Endodermal cell (in vitro differentiated cells): ENCODE results near the gene ZNF512. TPM values are rescaled to one million over a fixed set of nuclear protein-coding genes. Genes with fewer than 3 reads are reported as not detected.
A peak's percentile ranks its signal among the peaks of the same experiment; 100 is the strongest.
"Not testable (repeated sequence)": the region's sequence is repeated elsewhere in the genome, so short reads cannot be mapped to it uniquely, and the experiment has no call there.

Experiments used
- DNase-seq: peaks from one replicate; pipeline ENCODE4 v3.0.0-alpha.2; 2017
- H3K27ac ChIP-seq: 2 replicates; pipeline ENCODE4 v1.5.1; 2013; ENCODE audit warnings: mild to moderate bottlenecking, low read depth, low read length, moderate library complexity
- H3K27me3 ChIP-seq: 2 replicates; pipeline ENCODE4 v1.6.1; 2013; ENCODE audit warnings: mild to moderate bottlenecking, low read length, moderate library complexity; ENCODE audit not compliant: insufficient read depth, control insufficient read depth, poor library complexity, severe bottlenecking
- H3K36me3 ChIP-seq: 2 replicates; pipeline ENCODE4 v1.7.0; 2013; ENCODE audit warnings: mild to moderate bottlenecking, low read length, moderate library complexity; ENCODE audit not compliant: control insufficient read depth, insufficient read depth
- H3K4me1 ChIP-seq: one replicate; pipeline ENCODE4 v1.7.0; 2013; ENCODE audit warnings: low read length; ENCODE audit not compliant: control insufficient read depth, insufficient read depth
- H3K4me3 ChIP-seq: 2 replicates; pipeline ENCODE4 v1.5.1; 2013; ENCODE audit warnings: mild to moderate bottlenecking, low read length, moderate library complexity
- H3K9ac ChIP-seq: 2 replicates; pipeline ENCODE4 v1.6.1; 2013; ENCODE audit warnings: mild to moderate bottlenecking, low read length, moderate library complexity; ENCODE audit not compliant: poor library complexity, severe bottlenecking; ENCODE audit errors: extremely low read depth
- H3K9me3 ChIP-seq: 2 replicates; pipeline ENCODE4 v1.6.1; 2013; ENCODE audit warnings: mild to moderate bottlenecking, low read length, moderate library complexity; ENCODE audit not compliant: control insufficient read depth
- H3K27ac Mint-ChIP-seq: 2 replicates; pipeline ENCODE4 v1.8.0; 2020; ENCODE audit warnings: mixed read lengths
- H3K27me3 Mint-ChIP-seq: 2 replicates; pipeline ENCODE4 v1.8.0; 2021; ENCODE audit warnings: mild to moderate bottlenecking, mixed read lengths; ENCODE audit not compliant: insufficient read depth
- H3K36me3 Mint-ChIP-seq: 2 replicates; pipeline ENCODE4 v1.8.0; 2020; ENCODE audit warnings: low read depth, mixed read lengths
- H3K4me1 Mint-ChIP-seq: 2 replicates; pipeline ENCODE4 v1.8.0; 2020; ENCODE audit warnings: mixed read lengths
- H3K4me3 Mint-ChIP-seq: 2 replicates; pipeline ENCODE4 v1.8.0; 2020; ENCODE audit warnings: mild to moderate bottlenecking, moderate library complexity, mixed read lengths
- H3K9me3 Mint-ChIP-seq: 2 replicates; pipeline ENCODE4 v1.8.0; 2020; ENCODE audit warnings: mild to moderate bottlenecking, mixed read lengths
- WGBS, 2 experiments: methylation state at CpG; one replicate each; pipeline versions ENCODE4 v1.1.5 to v1.1.7; 2013; ENCODE audit warnings: missing lambda C conversion rate in 2 of 2, mixed read lengths in 1 of 2; ENCODE audit not compliant: insufficient coverage in 1 of 2, insufficient read length in 1 of 2; 5-methylcytosine and 5-hydroxymethylcytosine counted together
- total RNA-seq, 2 donors: library from RNA; stranded (reverse); fragmentation: NEBNext Ultra II Directional in 1 of 2; extraction: Animal tissue kit (Norgen Biotek cat#: 25700) in 1 of 2; gene quantifications; 2 replicates in 1 of 2; 3 replicates in 1 of 2; pipeline ENCODE4 v1.2.1, GENCODE V29; 2021
- TF ChIP-seq, protein P1 (sequence below): fragments of 200-600 bp; sonication (generic); conservative IDR thresholded peaks from 2 replicates; pipeline ENCODE4 v1.5.0; 2021; ENCODE audit warnings: antibody characterized with exemption, mild to moderate bottlenecking

ZNF512 gene
- total RNA-seq, 2 donors from 2014 or later: 29.3 to 36.7 TPM

DNA sequence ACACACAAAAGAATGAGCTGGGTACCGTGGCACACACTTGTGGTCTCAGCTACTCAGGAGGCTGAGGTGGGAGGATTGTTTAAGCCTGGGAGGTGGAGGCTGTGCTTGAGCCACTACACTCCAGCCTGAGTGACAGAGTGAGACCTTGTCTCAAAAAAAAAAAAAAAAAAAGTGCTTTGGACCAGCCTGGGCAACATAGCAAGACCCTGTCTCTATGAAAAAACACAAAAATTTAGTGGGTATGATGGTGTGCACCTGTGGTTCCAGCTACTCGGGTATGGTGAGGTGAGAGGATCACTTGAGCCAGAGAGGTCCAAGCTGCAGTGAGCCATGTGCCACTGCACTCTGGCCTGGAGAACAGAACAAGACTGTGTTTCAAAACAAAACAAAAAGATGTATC lies 10.4 kb downstream of the ZNF512 start:
- peaks cover 67% of the 10 kb centered on the region for H3K36me3 Mint-ChIP-seq
- H3K4me3 Mint-ChIP-seq: no peak overlapping the region
- Histone ChIP-seq H3K9ac (no peak overlapping the region), H3K4me1 (no peaks in the 10 kb centered on the region), H3K27ac (no peak overlapping the region), H3K4me3 (peak overlapping the region; percentile 56), H3K36me3 (peaks cover 18% of the 10 kb centered on the region), H3K9me3 (peaks cover 80% of the 10 kb centered on the region), H3K27me3 (no peaks in the 10 kb centered on the region)
- no peak for DNase-seq
- H3K27me3 Mint-ChIP-seq: no peaks in the 10 kb centered on the region
- TF ChIP-seq, protein P1, sequence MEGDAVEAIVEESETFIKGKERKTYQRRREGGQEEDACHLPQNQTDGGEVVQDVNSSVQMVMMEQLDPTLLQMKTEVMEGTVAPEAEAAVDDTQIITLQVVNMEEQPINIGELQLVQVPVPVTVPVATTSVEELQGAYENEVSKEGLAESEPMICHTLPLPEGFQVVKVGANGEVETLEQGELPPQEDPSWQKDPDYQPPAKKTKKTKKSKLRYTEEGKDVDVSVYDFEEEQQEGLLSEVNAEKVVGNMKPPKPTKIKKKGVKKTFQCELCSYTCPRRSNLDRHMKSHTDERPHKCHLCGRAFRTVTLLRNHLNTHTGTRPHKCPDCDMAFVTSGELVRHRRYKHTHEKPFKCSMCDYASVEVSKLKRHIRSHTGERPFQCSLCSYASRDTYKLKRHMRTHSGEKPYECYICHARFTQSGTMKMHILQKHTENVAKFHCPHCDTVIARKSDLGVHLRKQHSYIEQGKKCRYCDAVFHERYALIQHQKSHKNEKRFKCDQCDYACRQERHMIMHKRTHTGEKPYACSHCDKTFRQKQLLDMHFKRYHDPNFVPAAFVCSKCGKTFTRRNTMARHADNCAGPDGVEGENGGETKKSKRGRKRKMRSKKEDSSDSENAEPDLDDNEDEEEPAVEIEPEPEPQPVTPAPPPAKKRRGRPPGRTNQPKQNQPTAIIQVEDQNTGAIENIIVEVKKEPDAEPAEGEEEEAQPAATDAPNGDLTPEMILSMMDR: no peak
- WGBS, 2 experiments: 86 to 95% methylated on average over 1 to 2 of the region's 2 CpGs
- H3K27ac Mint-ChIP-seq: no peak overlapping the region
- peaks cover 74% of the 10 kb centered on the region for H3K9me3 Mint-ChIP-seq
- H3K4me1 Mint-ChIP-seq: no peaks in the 10 kb centered on the region

DNA sequence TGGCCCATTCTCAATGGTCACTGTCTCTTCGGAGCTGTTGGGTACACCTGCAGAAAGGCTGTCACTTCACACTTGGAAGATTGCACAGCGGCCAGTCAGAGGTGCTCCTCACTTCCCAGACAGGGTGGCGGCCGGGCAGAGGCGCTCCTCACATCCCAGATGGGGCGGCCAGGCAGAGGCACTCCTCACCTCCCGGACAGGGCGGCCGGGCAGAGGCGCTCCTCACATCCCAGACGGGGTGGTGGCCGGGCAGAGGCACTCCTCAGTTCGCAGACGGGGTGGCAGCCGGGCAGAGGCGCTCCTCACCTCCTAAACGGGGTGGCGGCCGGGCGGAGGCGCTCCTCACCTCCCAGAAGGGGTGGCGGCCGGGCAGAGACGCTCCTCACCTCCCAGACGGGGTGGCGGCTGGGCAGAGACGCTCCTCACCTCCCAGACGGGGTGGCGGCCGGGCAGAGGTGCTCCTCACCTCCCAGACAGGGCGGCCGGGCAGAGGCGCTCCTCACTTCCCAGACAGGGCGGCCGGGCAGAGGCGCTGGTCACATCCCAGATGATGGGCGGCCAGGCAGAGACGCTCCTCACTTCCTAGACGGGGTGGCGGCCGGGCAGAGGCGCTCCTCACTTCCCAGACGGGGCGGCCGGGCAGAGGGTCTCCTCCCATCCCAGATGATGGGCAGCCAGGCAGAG lies 11.3 kb downstream of the ZNF512 start:
- peaks cover 74% of the 10 kb centered on the region for H3K36me3 Mint-ChIP-seq
- H3K27ac ChIP-seq, H3K27me3 ChIP-seq, H3K4me3 Mint-ChIP-seq, H3K4me1 ChIP-seq, DNase-seq, H3K4me1 Mint-ChIP-seq, H3K27ac Mint-ChIP-seq, H3K27me3 Mint-ChIP-seq, H3K4me3 ChIP-seq, H3K9ac ChIP-seq: not testable (repeated sequence)
- 95 to 98% methylated on average over 24 to 45 of the region's 45 CpGs for WGBS, 2 experiments
- peaks cover 72% of the 10 kb centered on the region for H3K9me3 Mint-ChIP-seq
- Histone ChIP-seq H3K9me3 (peaks cover 72% of the 10 kb centered on the region), H3K36me3 (peaks cover 26% of the 10 kb centered on the region)

DNA sequence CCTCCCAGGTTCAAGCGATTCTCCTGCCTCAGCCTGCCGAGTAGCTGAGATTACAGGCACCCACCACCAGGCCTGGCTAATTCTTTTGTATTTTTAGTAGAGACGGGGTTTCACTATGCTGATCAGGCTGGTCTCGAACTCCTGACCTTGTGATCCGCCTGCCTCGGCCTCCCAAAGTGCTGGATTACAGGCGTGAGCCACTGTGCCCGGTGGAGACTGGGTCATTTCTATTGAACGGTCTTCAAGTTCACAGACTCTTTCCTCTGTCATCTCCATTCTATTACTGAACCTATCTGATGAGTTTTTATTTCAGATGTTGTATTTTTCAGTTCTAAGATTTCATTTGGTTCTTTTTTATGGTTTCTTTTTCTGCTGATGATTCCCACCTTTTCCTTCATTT lies 12.6 kb downstream of the ZNF512 start:
- H3K27ac ChIP-seq, H3K4me3 Mint-ChIP-seq, H3K27me3 Mint-ChIP-seq, H3K9ac ChIP-seq, H3K27me3 ChIP-seq, H3K27ac Mint-ChIP-seq, DNase-seq, H3K4me1 ChIP-seq, H3K4me1 Mint-ChIP-seq: not testable (repeated sequence)
- WGBS, 2 experiments: 89 to 96% methylated on average over 8 to 9 of the region's 9 CpGs
- peaks cover 62% of the 10 kb centered on the region for H3K9me3 ChIP-seq
- peaks cover 76% of the 10 kb centered on the region for H3K36me3 Mint-ChIP-seq
- H3K36me3 ChIP-seq: peaks cover 38% of the 10 kb centered on the region
- H3K4me3 ChIP-seq: peak overlapping the region; percentile 45
- peaks cover 63% of the 10 kb centered on the region for H3K9me3 Mint-ChIP-seq

DNA sequence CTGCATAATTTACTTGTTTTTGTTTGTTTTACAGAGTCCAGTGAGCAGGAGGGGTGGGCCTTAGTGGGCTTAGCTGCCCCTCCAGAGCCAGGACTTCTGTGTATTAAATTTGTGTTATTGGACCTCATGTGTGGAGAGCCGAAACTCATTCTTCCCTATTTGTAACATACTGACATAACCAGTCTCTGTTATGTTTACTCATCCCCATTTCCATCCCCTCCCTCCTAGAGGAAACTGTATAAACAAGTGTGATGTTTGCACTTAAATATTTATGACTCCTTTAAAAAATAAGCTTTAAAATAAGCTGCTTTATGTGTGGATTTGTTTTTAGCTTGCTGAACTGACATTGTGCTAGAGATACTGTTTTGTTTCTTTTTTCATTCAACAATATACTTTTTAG lies 13.8 kb downstream of the ZNF512 start:
- no peaks in the 10 kb centered on the region for H3K4me1 Mint-ChIP-seq
- H3K27me3 Mint-ChIP-seq: no peaks in the 10 kb centered on the region
- Histone ChIP-seq H3K4me3 (peak overlapping the region; percentile 45), H3K4me1 (no peaks in the 10 kb centered on the region), H3K9ac (no peak overlapping the region), H3K27me3 (no peaks in the 10 kb centered on the region), H3K27ac (no peak overlapping the region), H3K36me3 (peaks cover 49% of the 10 kb centered on the region), H3K9me3 (peaks cover 53% of the 10 kb centered on the region)
- H3K27ac Mint-ChIP-seq: no peak overlapping the region
- DNase-seq: no peak
- TF ChIP-seq, protein P1: no peak
- H3K4me3 Mint-ChIP-seq: no peak overlapping the region
- peaks cover 53% of the 10 kb centered on the region for H3K9me3 Mint-ChIP-seq
- peaks cover 78% of the 10 kb centered on the region for H3K36me3 Mint-ChIP-seq
- 75% methylated on average over 1 of the region's 1 CpG; no CpG with 5 or more reads in 1 of the 2 experiments for WGBS, 2 experiments
